GM12878 (cell line): ENCODE results near the gene FOXJ3. TPM values are rescaled to one million over a fixed set of nuclear protein-coding genes. Genes with fewer than 3 reads are reported as not detected.

Source experiments
- ATAC-seq: fragments of 200-7000 bp; cut with Tn5 transposase; 3 replicates; pipeline ENCODE4 v1.9.1; 2020; ENCODE audit warnings: mild to moderate bottlenecking, moderate library complexity
- BruUV-seq: library from RNA; stranded (reverse); fragments of 400-500 nt; replicated peaks from 2 replicates; lab custom pipeline; 2021; lab: Mats Ljungman, UMichigan
- CTCF ChIA-PET: fragments of 300-600 bp; sonication (Branson Sonifier 250); formaldehyde crosslinking; extraction: SDS; loops from one replicate; lab custom pipeline; 2021; ENCODE audit warnings: inconsistent platforms; lab: Yijun Ruan, JAX
- POLR2A ChIA-PET: fragments of 350-600 bp; formaldehyde crosslinking; extraction: SDS; loops from one replicate; lab custom pipeline; 2021; ENCODE audit warnings: inconsistent platforms; lab: Charles Lee
- RAD21 ChIA-PET: fragments of 300-600 bp; sonication (Branson Sonifier 250); formaldehyde crosslinking; loops from one replicate; lab custom pipeline; 2023; ENCODE audit warnings: antibody characterized with exemption; ENCODE audit not compliant: unreplicated experiment; lab: Charles Lee
- SMC1A ChIA-PET: fragments of 300-600 bp; sonication (Branson Sonifier 250); formaldehyde crosslinking; loops from one replicate; lab custom pipeline; 2023; ENCODE audit not compliant: unreplicated experiment, uncharacterized antibody; lab: Charles Lee
- DNase-seq: peaks from one replicate; pipeline ENCODE4 v3.0.0-alpha.2; 2011; ENCODE audit warnings: low read depth, low spot score
- FAIRE-seq: peaks from 3 replicates; lab custom pipeline; 2011; peaks lifted over from hg19 to GRCh38; lab: Jason Lieb, UNC
- H2AFZ ChIP-seq: 2 replicates; pipeline ENCODE4 v1.6.0; 2011; ENCODE audit warnings: low read depth, low read length, control low read depth; ENCODE audit not compliant: control insufficient read depth
- H3K27ac ChIP-seq: 2 replicates; pipeline ENCODE4 v1.5.1; 2011; ENCODE audit warnings: control low read depth; ENCODE audit not compliant: control insufficient read depth, insufficient read depth
- H3K27me3 ChIP-seq, 2 experiments: replicated peaks in 1 of 2; 2 replicates each; pipeline versions ENCODE4 v1.6.0 to v1.6.1; 2011; ENCODE audit warnings: low read length in 1 of 2; ENCODE audit not compliant: control insufficient read depth in 2 of 2, insufficient read depth in 2 of 2
- H3K36me3 ChIP-seq, 2 experiments: 2 replicates each; pipeline ENCODE4 v1.5.1; 2011; ENCODE audit warnings: low read length in 1 of 2; ENCODE audit not compliant: control insufficient read depth in 2 of 2, insufficient read depth in 2 of 2
- H3K4me1 ChIP-seq: 2 replicates; pipeline ENCODE4 v1.6.1; 2011; ENCODE audit warnings: mild to moderate bottlenecking, low read length, moderate library complexity, mixed read lengths; ENCODE audit not compliant: control insufficient read depth, insufficient read depth
- H3K4me2 ChIP-seq: 2 replicates; pipeline ENCODE4 v1.6.0; 2011; ENCODE audit warnings: control low read depth; ENCODE audit not compliant: control insufficient read depth, insufficient read depth
- H3K4me3 ChIP-seq: fragments of 200-600 bp; sonication (generic); 2 replicates; pipeline ENCODE4 v1.5.1; 2016
- H3K79me2 ChIP-seq: 2 replicates; pipeline ENCODE4 v1.6.0; 2011; ENCODE audit warnings: low read length; ENCODE audit not compliant: control insufficient read depth, insufficient read depth
- H3K9ac ChIP-seq: 2 replicates; pipeline ENCODE4 v1.8.0; 2011; ENCODE audit warnings: low read length, control low read depth, mixed read lengths; ENCODE audit not compliant: control insufficient read depth, insufficient read depth
- H3K9me3 ChIP-seq: replicated peaks from 3 replicates; pipeline ENCODE4 v1.5.1; 2011; ENCODE audit warnings: mild to moderate bottlenecking, low read length; ENCODE audit not compliant: control insufficient read depth, insufficient read depth
- H4K20me1 ChIP-seq: 2 replicates; pipeline ENCODE4 v1.6.0; 2011; ENCODE audit not compliant: control insufficient read depth, insufficient read depth
- NR2C1 ChIP-seq: fragments of 450-650 bp; IDR thresholded peaks from 2 replicates; pipeline ENCODE4 v1.6.1; 2017; ENCODE audit warnings: antibody characterized with exemption, mild to moderate bottlenecking, moderate library complexity
- TCF12 ChIP-seq: IDR thresholded peaks from 2 replicates; pipeline ENCODE4 v1.6.1; 2011; ENCODE audit warnings: low read depth, mild to moderate bottlenecking, low read length
- ZBED1 ChIP-seq: IDR thresholded peaks from 2 replicates; pipeline ENCODE4 v1.6.1; 2016; ENCODE audit warnings: borderline replicate concordance
- ZNF622 ChIP-seq: fragments of 450-650 bp; IDR thresholded peaks from 2 replicates; pipeline ENCODE4 v1.6.1; 2017; ENCODE audit warnings: mild to moderate bottlenecking, inconsistent platforms
- ZZZ3 ChIP-seq: IDR thresholded peaks from 2 replicates; pipeline ENCODE4 v1.6.1; 2011; ENCODE audit warnings: low read depth; ENCODE audit not compliant: control insufficient read depth, insufficient read length
- WGBS: methylation state at CpG from one replicate; pipeline ENCODE4 v1.1.6; 2016; ENCODE audit warnings: low lambda C conversion rate; ENCODE audit not compliant: insufficient replicate concordance, insufficient coverage; ENCODE audit errors: missing lambda C conversion rate; 5-methylcytosine and 5-hydroxymethylcytosine counted together
- in situ Hi-C: fragments of 300-500 bp; cut with MboI; formaldehyde crosslinking; loops from 9 replicates; pipeline ENCODE4 v1.14.3; 2018; ENCODE audit warnings: mixed read lengths
- intact Hi-C: fragments of 100-400 bp; cut with micrococcal nuclease; formaldehyde crosslinking; loops from one replicate; pipeline ENCODE4 v1.14.2; 2022; ENCODE audit not compliant: unreplicated experiment
- polyA plus RNA-seq, 11 experiments: library from polyadenylated mRNA; depleted of rRNA in 4 of 11; unstranded in 6 of 11; stranded (reverse) in 5 of 11; fragments of >200 nt; fragmentation: Nextera tagmentation in 4 of 11; fragmentation: Illumina TruSeq in 1 of 11; extraction: Ambion mirVana in 4 of 11; extraction: Trizol in 1 of 11; gene quantifications; 1 replicate in 1 of 11; 2 replicates in 10 of 11; pipeline versions ENCODE4 v1.2.1 to v1.2.3, GENCODE V29; 2011 to 2016; ENCODE audit warnings: inconsistent platforms in 2 of 11, missing spikeins in 2 of 11, low read depth in 1 of 11
- total RNA-seq, 4 experiments: library from RNA; depleted of rRNA in 3 of 4; stranded (reverse); fragments of >200 nt in 3 of 4; fragmentation: Illumina TruSeq in 1 of 4; extraction: Trizol in 1 of 4; gene quantifications; 2 replicates each; pipeline versions ENCODE4 v1.2.1 to v1.2.3, GENCODE V29; 2013 to 2021
- TF ChIP-seq, protein P1 (sequence below): IDR thresholded peaks from 2 replicates; pipeline ENCODE4 v1.6.1; 2012; ENCODE audit warnings: improper control_type of control experiment, low read depth, low read length; ENCODE audit not compliant: insufficient replicate concordance
- TF ChIP-seq, protein P2 (sequence below): fragments of 450-650 bp; IDR thresholded peaks from 2 replicates; pipeline ENCODE4 v1.6.1; 2014; ENCODE audit warnings: mild to moderate bottlenecking

Gene FOXJ3
- total and polyA plus RNA-seq, 10 of the 15 experiments (the other 5 are each of a cell fraction or from before 2014, with no cell fraction given): 9.5 to 54.2 (median 24.7) TPM

- no peaks in the 10 kb centered on the region for H3K27me3 ChIP-seq
- SMC1A ChIA-PET: interaction anchor here (0.7 to 1.4 kb wide), 3 partner anchors 23 to 30 kb away, joined by 3 to 4 read pairs (median 3); no protein-coding TSS in a partner anchor
- in situ Hi-C loops: no loop called here
- no peaks in the 10 kb centered on the region for H3K4me1 ChIP-seq
- no peak overlapping the region for H3K4me3 ChIP-seq
- BruUV-seq: no TSS peak
- 52% methylated on average over 1 of the region's 1 CpG for WGBS
- DNase-seq (no peak), ATAC-seq (no peak)
- H3K4me2 ChIP-seq: no peak overlapping the region
- intact Hi-C loops: no loop called here
- RAD21 ChIA-PET: no interaction called here
- no peak for TF ChIP-seq NR2C1
- no peak for TF ChIP-seq ZZZ3
- TF ChIP-seq ZBED1: no peak
- TF ChIP-seq TCF12: no peak
- TF ChIP-seq, protein P1, sequence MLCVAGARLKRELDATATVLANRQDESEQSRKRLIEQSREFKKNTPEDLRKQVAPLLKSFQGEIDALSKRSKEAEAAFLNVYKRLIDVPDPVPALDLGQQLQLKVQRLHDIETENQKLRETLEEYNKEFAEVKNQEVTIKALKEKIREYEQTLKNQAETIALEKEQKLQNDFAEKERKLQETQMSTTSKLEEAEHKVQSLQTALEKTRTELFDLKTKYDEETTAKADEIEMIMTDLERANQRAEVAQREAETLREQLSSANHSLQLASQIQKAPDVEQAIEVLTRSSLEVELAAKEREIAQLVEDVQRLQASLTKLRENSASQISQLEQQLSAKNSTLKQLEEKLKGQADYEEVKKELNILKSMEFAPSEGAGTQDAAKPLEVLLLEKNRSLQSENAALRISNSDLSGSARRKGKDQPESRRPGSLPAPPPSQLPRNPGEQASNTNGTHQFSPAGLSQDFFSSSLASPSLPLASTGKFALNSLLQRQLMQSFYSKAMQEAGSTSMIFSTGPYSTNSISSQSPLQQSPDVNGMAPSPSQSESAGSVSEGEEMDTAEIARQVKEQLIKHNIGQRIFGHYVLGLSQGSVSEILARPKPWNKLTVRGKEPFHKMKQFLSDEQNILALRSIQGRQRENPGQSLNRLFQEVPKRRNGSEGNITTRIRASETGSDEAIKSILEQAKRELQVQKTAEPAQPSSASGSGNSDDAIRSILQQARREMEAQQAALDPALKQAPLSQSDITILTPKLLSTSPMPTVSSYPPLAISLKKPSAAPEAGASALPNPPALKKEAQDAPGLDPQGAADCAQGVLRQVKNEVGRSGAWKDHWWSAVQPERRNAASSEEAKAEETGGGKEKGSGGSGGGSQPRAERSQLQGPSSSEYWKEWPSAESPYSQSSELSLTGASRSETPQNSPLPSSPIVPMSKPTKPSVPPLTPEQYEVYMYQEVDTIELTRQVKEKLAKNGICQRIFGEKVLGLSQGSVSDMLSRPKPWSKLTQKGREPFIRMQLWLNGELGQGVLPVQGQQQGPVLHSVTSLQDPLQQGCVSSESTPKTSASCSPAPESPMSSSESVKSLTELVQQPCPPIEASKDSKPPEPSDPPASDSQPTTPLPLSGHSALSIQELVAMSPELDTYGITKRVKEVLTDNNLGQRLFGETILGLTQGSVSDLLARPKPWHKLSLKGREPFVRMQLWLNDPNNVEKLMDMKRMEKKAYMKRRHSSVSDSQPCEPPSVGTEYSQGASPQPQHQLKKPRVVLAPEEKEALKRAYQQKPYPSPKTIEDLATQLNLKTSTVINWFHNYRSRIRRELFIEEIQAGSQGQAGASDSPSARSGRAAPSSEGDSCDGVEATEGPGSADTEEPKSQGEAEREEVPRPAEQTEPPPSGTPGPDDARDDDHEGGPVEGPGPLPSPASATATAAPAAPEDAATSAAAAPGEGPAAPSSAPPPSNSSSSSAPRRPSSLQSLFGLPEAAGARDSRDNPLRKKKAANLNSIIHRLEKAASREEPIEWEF: no peak
- no peak for TF ChIP-seq ZNF622
- TF ChIP-seq, protein P2, sequence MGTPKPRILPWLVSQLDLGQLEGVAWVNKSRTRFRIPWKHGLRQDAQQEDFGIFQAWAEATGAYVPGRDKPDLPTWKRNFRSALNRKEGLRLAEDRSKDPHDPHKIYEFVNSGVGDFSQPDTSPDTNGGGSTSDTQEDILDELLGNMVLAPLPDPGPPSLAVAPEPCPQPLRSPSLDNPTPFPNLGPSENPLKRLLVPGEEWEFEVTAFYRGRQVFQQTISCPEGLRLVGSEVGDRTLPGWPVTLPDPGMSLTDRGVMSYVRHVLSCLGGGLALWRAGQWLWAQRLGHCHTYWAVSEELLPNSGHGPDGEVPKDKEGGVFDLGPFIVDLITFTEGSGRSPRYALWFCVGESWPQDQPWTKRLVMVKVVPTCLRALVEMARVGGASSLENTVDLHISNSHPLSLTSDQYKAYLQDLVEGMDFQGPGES: no peak
- TF ChIP-seq, all 136 proteins: peak for 0
- Histone ChIP-seq H3K79me2 (peaks cover 8% of the 10 kb centered on the region), H3K36me3 (no peaks in the 10 kb centered on the region), H3K27ac (no peak overlapping the region), H2AFZ (no peak overlapping the region), H3K9ac (no peak overlapping the region), H3K9me3 (peaks cover 2% of the 10 kb centered on the region; the same call in 2 of the 3 replicates), H4K20me1 (no peaks in the 10 kb centered on the region)
- FAIRE-seq: no peak
- ChIA-PET CTCF (interaction anchor here (1.6 kb wide), 1 partner anchor 12 kb away, joined by 4 read pairs; no protein-coding TSS in a partner anchor), POLR2A (no interaction called here)
Measured at GRCh38 chr1:42288311-42288985, 46.6 kb downstream of the FOXJ3 start.
